ENCODE data around the gene ATG2A.

Gene ATG2A

GRCh38 chr11:64854534-64855502 lies 62.2 kb downstream of the ATG2A start:
- Histone ChIP-seq H3K36me3 (peaks cover 37 to 58% (median 46%) of the 10 kb centered on the region in 3 donors), H3K4me1 (peaks cover 6 to 93% (median 82%) of the 10 kb centered on the region in 4 donors), H3K27me3 (no peaks in the 10 kb centered on the region), H3K27ac (peak overlapping the region; percentile 82 to 97), H3K4me3 (peak overlapping the region in 1 of 2 donors; percentile 6), H3K9me3 (no peaks in the 10 kb centered on the region)
- peak; percentile 90 to 95 for DNase-seq
- intact Hi-C loops (cut with DNase I; ENCODE audit: low total_unique reads), result loop anchor here (5.0 kb wide), 1 partner anchor 157 kb away; the partner anchor contains the start of gene ARL2
- TF ChIP-seq CTCF (IDR thresholded peaks at IDR 0.05), result peak in 1 of 2 experiments; percentile 10

GRCh38 chr11:64854157-64854533 lies 62.9 kb downstream of the ATG2A start:
- Histone ChIP-seq H3K27me3 (no peaks in the 10 kb centered on the region), H3K4me1 (peaks cover 6 to 93% (median 81%) of the 10 kb centered on the region in 4 donors), H3K27ac (peak overlapping the region; percentile 82 to 97), H3K9me3 (no peaks in the 10 kb centered on the region), H3K36me3 (peaks cover 31 to 52% (median 40%) of the 10 kb centered on the region in 3 donors), H3K4me3 (no peak overlapping the region)
- DNase-seq, result no peak
- intact Hi-C loops (cut with DNase I; ENCODE audit: low total_unique reads), result loop anchor here (5.0 kb wide), 1 partner anchor 158 kb away; the partner anchor contains the start of gene ARL2
- no peak for TF ChIP-seq CTCF (IDR thresholded peaks at IDR 0.05)

GRCh38 chr11:64853709-64854108 lies 63.3 kb downstream of the ATG2A start:
- H3K36me3 ChIP-seq, result peaks cover 26 to 47% (median 35%) of the 10 kb centered on the region in 3 donors
- no peak for TF ChIP-seq CTCF (IDR thresholded peaks at IDR 0.05)
- peaks cover 6 to 93% (median 80%) of the 10 kb centered on the region in 4 donors for H3K4me1 ChIP-seq
- intact Hi-C loops (cut with DNase I; ENCODE audit: low total_unique reads), result loop anchor here (5.0 kb wide), 1 partner anchor 159 kb away; the partner anchor contains the start of gene ARL2
- peak overlapping the region; percentile 82 to 97 for H3K27ac ChIP-seq
- DNase-seq, result no peak
- H3K9me3 ChIP-seq, result no peaks in the 10 kb centered on the region
- no peaks in the 10 kb centered on the region for H3K27me3 ChIP-seq
- no peak overlapping the region for H3K4me3 ChIP-seq

- peak overlapping the region; percentile 82 to 97 for H3K27ac ChIP-seq
- no peak for TF ChIP-seq CTCF (IDR thresholded peaks at IDR 0.05)
- intact Hi-C loops (cut with DNase I; ENCODE audit: low total_unique reads), result loop anchor here (5.0 kb wide), 1 partner anchor 159 kb away; the partner anchor contains the start of gene ARL2
- no peaks in the 10 kb centered on the region for H3K9me3 ChIP-seq
- DNase-seq, result no peak
- H3K4me3 ChIP-seq, result no peak overlapping the region
- H3K4me1 ChIP-seq, result peaks cover 6 to 89% (median 80%) of the 10 kb centered on the region in 4 donors
- no peaks in the 10 kb centered on the region for H3K27me3 ChIP-seq
- peaks cover 20 to 43% (median 32%) of the 10 kb centered on the region in 3 donors for H3K36me3 ChIP-seq
Measured at GRCh38 chr11:64852804-64853509, 64.1 kb downstream of the ATG2A start.

- TF ChIP-seq CTCF (IDR thresholded peaks at IDR 0.05), result no peak
- Histone ChIP-seq H3K9me3 (no peaks in the 10 kb centered on the region), H3K27ac (peak overlapping the region; percentile 48 to 97), H3K27me3 (no peaks in the 10 kb centered on the region), H3K4me1 (peaks cover 6 to 88% (median 75%) of the 10 kb centered on the region in 4 donors), H3K4me3 (no peak overlapping the region), H3K36me3 (peaks cover 20 to 36% (median 32%) of the 10 kb centered on the region in 3 donors)
- no peak for DNase-seq
- intact Hi-C loops (cut with DNase I; ENCODE audit: low total_unique reads), result loop anchor here (5.0 kb wide), 1 partner anchor 160 kb away; the partner anchor contains the start of gene ARL2
Measured at GRCh38 chr11:64851831-64852351, 65.1 kb downstream of the ATG2A start.
